Fibroblast of peridontal ligament (primary cell): ENCODE measurements around the gene KIF26B.
"Not testable (repeated sequence)": the region's sequence is repeated elsewhere in the genome, so short reads cannot be mapped to it uniquely, and the experiment has no call there.

ENCODE experiments used
- DNase-seq: peaks from one replicate; pipeline ENCODE4 v3.0.0-alpha.2; 2010; ENCODE audit errors: extremely low read depth

The KIF26B gene

DNA sequence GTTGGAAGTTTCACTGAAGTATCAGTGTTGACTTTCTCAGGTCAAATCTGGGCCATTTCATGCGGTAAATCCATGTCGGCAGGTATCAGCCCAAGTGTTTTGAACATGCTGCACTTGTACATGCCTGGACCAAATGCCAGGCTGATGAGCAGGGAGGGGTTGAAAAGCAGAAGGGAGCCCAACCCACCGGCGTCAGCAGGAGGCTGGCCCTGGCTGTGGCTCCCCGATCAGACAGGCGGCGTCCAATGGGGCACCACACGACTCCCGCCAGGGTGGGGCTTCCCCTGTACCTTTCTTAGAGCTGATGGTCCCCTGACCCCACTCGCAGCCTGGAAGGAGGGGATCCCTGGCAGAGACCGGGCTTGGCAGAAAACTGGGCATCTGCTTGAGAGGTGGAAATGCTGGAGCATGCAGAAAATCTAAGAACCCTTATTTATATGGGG, 540.0 kb downstream of the KIF26B start:
- DNase-seq = no peak

DNA sequence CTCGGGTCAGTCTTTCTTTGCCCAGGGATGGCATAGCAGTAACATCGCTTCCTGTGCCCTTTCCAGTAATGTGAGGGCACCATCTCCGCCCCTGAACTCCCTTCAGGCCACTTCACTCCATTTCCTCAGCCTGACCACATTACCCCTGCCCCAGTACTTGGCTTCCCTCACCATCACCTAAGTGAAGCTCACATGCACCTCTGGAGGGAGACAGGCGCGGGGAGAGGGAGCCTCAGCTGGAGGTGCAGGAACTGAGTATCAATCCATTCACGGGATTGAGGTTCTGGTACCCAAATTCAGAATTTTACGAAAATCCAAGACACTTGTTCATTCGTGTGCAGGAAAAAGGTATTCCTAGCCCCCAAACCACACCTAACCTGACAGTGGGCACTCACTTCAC, 540.4 kb downstream of the KIF26B start:
- no peak for DNase-seq

DNA sequence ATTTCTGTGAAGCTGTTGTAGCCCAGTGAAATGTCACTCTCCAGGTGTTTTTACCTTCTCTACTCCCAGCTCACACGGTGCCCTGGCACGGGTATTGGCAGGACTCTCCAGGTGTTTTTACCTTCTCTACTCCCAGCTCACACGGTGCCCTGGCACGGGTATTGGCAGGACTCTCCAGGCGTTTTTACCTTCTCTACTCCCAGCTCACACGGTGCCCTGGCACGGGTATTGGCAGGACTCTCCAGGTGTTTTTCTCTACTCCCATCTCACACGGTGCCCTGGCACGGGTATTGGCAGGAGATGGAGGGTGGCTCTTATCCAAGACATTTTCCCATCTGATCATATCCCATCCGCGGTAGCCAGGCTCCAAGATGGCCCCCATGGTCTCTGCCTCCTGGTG, 540.9 kb downstream of the KIF26B start:
- not testable (repeated sequence) for DNase-seq

DNA sequence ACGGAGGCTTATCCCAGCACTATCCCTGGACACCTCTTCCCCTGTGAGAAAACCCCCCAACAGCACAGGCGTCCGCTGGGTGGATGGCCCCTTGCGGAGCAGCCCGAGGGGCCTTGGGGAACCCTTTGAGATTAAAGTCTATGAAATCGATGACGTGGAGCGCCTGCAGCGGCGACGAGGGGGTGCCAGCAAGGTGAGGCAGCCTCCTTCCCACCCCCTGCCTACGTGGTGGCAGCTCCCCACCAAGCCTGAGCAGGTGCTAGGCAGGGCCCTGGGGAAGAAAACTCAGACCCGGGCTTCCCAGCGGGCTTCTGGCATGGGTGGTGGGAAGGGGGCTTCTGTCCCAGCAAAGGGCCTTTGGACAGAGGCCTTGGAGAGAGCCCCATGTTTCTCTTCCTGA, 543.3 kb downstream of the KIF26B start:
- no peak for DNase-seq

DNA sequence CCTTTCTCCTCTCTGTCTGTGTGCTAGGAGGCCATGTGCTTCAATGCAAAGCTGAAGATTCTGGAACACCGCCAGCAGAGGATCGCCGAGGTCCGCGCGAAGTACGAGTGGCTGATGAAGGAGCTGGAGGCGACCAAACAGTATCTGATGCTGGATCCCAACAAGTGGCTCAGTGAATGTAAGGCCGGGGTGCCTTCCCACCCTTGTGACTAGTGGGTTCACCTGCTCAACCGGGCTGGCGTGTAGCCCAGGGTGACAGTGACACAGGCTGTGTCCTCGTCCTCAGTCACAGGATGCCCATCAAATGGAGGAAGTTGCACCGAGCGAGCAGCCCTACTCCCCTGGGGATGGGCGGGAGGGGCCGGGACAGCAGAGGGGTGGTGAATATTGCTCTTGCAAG, 544.1 kb downstream of the KIF26B start:
- no peak for DNase-seq

DNA sequence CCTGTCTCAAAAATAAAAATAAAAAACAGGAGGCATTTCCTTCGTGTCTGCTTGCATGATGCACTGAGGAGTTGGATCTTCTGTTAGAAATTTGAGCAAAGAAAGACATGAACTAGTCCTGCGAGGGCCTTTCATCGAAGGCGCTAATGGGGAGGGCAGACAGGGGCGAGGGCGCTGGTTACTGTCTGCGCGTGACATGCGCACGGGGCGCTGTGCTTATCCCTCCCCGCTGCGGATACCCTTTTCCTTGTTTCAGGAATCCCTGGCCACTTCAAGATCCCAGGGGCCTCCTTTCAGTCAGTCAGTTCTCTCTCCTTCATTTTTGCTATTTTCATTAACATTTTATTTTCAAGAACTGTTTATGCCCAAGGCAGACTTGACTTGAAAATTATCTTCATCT, 545.8 kb downstream of the KIF26B start:
- no peak for DNase-seq

DNA sequence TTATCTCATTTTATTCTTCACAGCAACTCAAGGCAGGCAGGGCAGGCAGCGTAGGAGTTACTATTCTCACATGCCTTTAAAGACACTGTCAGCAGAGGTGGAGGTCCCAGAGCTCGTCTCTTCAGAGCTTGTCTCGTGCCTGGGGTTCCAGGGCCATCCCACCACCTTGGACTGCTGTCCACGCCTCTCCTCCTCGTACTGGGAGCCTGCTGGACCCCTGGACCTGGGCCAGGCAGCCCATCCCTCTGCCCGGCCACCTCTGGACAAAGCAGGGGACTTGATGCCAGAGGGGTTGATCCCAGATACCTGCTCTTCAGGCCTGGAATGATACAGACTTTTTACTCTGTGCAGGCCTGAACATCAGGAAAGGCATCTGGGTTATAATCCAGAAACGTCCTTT, 546.8 kb downstream of the KIF26B start:
- no peak for DNase-seq

DNA sequence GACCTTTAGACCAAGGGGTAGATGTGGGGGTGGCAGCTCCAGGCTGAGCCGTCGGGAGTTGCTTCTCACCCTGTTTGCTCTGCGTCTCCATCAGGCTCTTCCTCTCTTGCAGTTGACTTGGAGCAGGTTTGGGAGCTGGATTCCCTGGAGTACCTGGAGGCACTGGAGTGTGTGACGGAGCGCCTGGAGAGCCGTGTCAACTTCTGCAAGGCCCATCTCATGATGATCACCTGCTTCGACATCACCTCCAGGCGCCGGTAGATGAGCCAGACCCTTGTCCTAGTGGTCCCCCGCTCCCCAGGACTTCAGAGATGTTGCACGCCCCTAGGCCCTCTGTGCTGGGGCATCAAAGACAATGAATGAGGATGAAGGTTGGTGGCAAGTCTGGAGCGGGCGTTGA, 547.6 kb downstream of the KIF26B start:
- no peak for DNase-seq

DNA sequence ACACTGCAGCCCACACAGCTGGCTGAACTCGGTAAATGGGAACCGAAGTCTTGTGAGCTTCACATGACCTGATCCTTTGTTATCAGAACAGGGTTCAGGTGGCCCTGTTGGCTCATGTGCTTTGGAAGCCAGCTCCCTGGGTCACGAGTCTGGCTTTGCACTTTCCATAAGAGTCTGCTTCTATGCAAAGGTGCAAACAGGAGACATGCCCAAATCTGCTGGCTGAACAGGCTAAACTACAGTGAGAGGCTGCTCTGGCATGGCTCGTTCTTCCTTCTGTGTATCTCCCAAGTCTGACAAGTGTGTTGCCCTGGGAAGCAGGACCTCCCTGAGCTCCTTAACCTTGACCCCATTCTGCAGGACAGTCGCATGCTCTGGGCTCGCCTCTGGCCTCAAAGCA, 549.6 kb downstream of the KIF26B start:
- no peak for DNase-seq

DNA sequence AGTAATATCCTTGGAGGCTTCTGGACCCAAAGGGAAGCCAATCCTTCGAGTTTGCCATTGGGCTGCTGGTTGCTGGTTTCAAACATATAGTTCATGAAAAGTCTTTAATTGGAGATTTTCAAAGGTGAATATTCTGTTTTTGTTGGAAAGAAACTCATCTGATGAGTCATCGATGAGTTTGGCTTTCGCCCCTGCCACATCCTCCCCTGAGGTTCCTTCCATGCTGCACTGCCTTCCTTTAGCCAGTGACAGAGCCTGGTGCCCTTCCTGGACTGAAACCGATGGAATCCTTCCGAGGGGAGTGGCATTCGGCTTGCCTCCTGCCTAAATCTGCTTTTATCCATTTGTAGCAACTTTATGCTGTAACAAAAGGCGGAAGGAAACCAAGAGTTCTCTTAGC, 550.0 kb downstream of the KIF26B start:
- DNase-seq = no peak

DNA sequence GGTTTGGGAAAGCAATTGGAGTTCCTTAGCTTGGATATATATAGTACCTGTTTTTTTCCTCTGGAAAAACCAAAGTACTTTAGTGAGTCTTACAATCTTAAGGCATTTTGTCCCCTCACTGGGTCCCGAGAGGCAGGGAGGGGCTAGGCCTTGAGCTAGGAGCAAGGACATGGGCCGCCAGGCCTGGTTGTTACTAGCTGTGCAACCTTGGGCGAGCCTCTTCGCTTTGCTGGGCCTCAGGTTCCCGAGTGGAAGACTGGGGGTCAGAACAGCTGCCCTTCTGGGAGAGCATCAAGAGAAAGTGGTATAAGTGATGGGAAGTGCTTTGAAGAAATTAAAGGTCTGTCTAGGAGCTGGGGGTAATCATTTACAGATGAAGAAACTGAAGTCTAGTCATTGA, 553.2 kb downstream of the KIF26B start:
- DNase-seq = no peak

DNA sequence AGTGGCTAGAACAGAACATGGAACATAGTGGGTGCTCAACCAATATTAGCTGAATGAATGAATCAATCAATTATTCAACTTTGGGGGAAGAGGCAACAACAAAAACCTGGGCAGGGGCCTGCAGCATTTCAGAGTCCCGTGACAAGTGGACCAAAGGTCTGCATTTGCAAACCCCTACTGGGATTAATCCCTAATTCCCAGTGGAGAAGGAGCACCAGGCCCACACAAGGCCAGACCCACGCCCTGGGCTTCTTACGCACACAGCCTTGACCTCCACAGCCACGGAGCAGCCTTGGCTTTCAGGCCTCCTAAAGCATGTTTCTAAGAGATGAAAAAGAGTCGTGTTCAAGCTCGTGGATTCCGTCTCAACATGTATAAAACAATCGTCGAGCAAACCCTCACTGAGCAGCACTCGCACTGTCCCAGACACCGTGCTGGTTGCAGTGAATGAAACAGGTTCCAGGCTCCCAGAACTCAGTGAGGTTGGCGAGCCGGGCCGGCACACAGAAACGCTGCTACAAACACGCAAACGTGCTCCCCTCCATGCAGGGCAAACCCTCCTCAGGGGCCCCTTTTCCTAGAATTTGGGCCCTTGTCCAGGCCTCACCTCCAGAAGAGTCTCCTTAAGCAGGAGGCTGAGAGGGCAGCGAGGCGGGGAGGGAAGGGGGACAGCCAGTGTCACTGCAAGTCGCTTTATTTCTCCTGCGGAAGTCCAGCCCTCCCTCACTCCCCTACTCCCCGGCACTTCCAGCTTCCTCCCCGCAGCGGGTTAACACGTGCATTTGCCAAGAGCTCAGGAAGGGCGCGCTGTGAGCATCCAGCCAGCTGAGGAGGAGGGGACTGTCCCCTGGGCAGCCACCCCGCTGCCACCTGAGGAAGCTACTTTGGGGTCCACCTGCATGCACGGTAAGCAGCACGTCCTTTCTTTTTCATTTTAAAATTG, 556.4 kb downstream of the KIF26B start:
- DNase-seq = no peak

DNA sequence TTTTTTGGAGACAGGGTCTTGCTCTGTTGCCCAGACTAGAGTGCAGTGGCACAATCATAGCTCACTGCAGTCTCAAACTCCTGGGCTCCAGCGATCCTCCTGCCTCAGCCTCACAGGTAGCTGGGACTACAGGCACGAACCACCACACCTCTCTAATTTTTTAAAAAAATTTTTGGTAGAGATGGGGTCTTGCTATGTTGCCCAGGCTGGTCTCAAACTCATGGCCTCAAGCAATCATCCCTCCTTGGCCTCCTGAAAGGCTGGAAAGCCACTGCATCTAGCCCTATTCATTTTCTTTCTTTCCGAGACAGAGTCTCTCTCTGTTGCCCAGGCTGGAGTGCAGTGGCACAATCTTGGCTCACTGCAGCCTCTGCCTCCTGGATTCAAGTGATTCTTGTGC, 559.2 kb downstream of the KIF26B start:
- not testable (repeated sequence) for DNase-seq

DNA sequence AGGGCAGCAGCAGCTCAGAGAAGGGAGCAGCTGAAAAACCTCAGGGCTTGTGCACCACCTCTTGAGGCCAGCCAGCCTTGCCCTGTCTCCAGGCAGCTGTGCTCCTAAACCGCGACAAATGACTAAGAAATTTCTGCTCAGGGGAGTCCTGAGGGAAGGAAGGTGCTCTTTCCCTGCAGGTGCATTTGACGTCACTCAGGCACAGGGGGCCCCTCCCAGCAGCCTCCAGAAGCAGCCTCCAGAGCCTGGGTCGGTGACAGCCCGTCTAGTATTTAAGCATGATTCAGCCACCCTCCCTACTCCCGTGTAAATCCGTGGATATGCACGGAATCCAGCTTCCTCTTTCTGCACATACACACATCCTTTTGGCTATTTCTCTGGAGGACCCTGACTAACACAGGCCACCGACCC, 560.5 kb downstream of the KIF26B start:
- no peak for DNase-seq

DNA sequence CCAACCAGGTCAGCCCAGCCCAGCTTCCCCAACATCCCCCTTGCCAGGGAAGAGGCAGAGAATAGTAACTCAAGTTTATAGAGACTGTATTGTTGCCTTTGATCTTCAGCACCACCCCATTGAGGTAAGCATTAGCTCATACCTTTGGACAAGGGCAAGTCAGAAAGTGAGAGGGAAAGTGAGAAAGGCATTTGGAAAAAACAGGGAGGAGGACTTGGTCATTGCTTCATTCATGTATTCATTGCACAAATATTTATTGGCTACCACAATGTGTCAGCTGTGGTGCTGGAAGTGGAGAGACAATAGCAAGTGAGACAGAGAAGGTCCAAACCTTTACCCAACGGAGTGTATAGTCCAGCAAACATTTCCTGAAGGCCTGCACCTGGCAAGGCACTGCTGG, 561.2 kb downstream of the KIF26B start:
- peak; percentile 81 for DNase-seq

DNA sequence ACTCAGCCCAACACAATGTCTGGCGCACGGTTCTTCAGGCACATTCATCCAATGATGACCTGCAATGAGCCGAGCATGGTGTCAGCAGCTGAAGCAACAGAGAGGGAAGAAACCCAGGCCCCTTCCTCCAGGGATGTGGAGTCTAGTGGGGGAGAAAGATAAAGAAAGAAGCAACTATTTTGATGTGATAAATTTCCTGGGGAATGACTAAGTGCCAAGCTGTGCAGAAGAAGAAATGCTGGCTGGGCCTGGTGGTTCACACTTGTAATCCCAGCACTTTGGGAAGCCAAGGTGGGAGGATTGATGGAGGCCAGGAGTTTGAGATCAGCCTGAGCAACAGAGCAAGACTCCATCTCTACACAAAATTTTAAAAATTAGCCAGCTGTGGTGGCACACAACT, 561.8 kb downstream of the KIF26B start:
- no peak for DNase-seq

DNA sequence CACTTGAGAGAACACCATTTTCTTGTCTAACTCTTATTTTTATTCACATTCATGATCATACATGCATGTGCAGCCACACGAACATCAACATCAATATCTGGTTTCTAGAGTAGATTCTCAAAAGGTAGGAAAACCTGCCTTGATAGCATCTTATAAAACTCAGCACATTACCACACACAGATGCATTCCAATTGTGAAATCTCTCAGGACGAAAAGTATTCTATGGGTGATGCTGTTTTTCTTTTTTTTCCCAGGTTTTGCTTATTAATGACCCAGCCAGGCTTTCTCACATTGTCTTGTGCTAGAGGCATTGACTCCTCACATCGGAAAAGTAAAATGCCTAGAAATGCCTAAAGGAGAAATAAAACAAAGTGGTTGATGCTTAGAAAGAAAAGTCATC, 562.8 kb downstream of the KIF26B start:
- DNase-seq = no peak

DNA sequence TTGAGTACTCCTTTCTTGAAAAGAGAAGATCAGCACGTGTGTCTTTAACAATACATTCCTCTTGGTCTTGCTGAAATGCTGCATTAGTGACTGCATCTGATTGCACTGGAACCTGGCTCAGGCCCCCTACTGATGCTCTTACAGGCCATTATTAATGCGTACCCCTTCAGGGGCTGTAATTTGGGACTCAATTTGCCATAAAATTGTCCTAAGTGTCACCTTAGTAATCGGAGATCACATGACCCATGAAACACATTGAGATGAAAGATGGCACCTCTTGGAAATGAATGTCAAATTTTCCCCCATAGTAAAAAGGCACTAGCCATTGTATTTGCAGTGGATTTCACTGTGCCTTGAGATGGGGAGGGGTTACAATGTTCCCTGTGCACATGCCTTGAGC, 563.3 kb downstream of the KIF26B start:
- DNase-seq = no peak

DNA sequence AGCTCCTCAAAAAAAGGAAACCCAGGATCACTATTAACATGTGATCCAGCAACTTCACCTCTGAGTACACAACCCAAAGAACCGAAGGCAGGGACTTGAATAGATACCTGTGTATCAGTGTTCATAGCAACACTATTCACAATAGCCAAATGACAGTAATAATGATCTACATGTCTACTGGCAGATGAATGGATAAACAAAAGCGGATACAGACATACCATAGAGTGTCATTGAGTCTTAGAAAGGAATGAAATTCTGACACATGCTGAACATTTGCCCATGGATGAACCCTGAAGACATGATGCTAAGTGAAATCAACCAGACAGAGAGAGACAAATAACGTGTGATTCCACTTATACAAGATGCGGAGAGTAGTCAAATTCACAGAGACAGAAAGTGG, 564.2 kb downstream of the KIF26B start:
- DNase-seq = no peak

DNA sequence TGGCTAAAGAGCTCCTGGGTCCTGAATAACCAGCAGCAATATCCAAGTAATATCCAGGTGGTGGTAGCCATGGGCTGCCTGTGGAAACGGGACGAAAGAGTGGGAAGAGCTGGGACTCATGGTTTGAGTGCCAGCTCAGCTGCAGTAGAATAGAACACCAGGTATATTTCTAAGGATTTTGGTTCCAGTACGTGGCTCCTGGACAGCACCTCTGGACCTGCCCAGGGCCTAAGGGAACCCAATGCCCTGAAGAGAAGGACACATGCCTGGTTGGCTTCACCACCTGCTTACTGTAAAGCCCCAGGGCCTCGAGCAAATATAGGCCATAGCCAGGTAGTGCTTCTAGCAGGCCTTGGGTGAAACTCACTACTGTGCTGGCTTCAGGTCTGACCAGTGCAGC, 566.7 kb downstream of the KIF26B start:
- DNase-seq = no peak

DNA sequence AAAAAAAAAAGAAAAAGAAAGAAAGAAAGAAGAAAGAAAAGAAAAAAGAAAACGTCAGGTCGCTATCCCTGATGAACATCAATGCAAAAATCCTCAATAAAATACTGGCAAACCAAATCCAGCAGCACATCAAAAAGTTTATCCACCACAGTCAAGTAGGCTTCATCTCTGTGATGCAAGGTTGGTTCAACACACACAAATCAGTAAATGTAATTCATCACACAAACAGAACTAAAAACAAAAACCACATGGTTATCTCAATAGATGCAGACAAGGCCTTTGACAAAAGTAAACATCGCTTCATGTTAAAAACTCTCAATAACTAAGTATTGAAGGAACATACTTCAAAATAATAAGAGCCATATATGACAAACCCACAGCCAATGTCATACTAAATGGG, 573.2 kb downstream of the KIF26B start:
- not testable (repeated sequence) for DNase-seq

DNA sequence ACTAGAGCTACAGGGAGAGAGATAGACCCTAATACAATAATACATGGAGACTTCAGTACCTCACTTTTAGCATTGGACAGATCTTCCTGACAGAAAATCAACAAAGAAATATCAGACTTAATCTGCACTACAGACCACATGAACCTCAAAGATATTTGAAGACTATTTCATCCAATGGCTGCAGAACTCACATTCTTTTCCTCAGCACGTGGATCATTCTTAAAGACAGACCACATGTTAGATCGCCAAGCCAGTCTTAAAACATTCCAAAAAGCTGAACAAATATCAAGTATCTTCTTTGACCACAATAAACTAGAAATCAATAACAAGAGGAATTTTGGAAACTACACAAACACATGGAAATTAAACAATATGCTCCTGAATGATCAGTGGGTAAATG, 576.0 kb downstream of the KIF26B start:
- DNase-seq = no peak

DNA sequence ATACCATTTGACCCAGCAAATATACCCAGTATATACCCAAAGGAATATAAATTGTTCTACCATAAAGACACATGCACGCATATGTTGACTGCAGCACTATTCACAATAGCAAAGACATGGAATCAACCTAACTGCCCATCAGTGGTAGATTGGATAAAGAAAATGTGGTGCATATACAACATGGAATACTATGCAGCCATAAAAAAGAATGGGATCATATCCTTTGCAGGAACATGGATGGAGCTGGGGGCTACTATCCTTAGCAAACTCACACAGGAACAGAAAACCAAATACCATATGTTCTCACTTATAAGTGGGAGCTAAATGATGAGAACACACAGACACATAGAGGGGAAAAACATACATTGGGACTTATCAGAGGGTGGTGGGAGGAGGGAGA, 585.6 kb downstream of the KIF26B start:
- not testable (repeated sequence) for DNase-seq

DNA sequence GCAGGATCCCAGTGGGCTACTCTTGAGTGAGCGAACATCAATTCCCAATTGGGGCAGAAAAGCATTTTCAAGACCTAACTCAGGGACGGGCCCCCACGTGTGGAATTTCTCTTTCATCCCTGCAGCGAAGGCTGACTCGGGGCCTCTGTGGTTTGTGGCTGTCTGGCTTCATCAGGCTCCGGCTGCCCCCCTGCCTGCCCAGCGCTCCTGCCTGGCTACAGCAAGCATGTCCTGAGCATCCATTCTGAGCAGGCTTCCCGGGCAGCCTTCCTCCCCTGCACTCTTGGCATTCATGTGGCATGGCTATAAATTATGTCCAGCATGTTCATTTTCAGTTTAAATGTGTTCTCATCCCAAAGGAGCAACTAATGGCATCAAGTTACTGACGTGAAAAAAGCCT, 588.1 kb downstream of the KIF26B start:
- DNase-seq = peak; percentile 17
